Spleen (tissue), 11 donors: Measurements from ENCODE around the gene BMPER. TPM values are rescaled to one million over a fixed set of nuclear protein-coding genes. Genes with fewer than 3 reads are reported as not detected.

Experiments used
- DNase-seq: peaks from one replicate; pipeline ENCODE4 v3.0.0-alpha.2; 2020
- H3K27ac ChIP-seq, 8 donors: fragments of 200-600 bp; sonication (generic) in 7 of 8; 1 replicate in 4 of 8; 2 replicates in 4 of 8; pipeline versions ENCODE4 v1.5.0 to v1.8.0; 2016 to 2021; ENCODE audit warnings: inconsistent platforms in 4 of 8, mild to moderate bottlenecking in 4 of 8, moderate library complexity in 1 of 8
- H3K27me3 ChIP-seq, 7 donors: fragments of 200-600 bp; sonication (generic) in 6 of 7; replicated peaks in 1 of 7; 1 replicate in 4 of 7; 2 replicates in 3 of 7; pipeline versions ENCODE4 v1.5.0 to v1.8.0; 2016 to 2021; ENCODE audit warnings: inconsistent platforms in 3 of 7, mild to moderate bottlenecking in 1 of 7
- H3K36me3 ChIP-seq, 6 donors: fragments of 200-600 bp; sonication (generic) in 5 of 6; 1 replicate in 4 of 6; 2 replicates in 2 of 6; pipeline versions ENCODE4 v1.5.0 to v1.8.0; 2016 to 2021; ENCODE audit warnings: inconsistent platforms in 2 of 6
- H3K4me1 ChIP-seq, 6 donors: fragments of 200-600 bp; sonication (generic) in 5 of 6; 1 replicate in 3 of 6; 2 replicates in 3 of 6; pipeline versions ENCODE4 v1.5.0 to v1.8.0; 2016 to 2021; ENCODE audit warnings: inconsistent platforms in 3 of 6
- H3K4me3 ChIP-seq, 8 donors: fragments of 200-600 bp; sonication (generic) in 7 of 8; 1 replicate in 4 of 8; 2 replicates in 4 of 8; pipeline versions ENCODE4 v1.5.0 to v1.8.0; 2016 to 2021; ENCODE audit warnings: inconsistent platforms in 4 of 8, mild to moderate bottlenecking in 4 of 8, moderate library complexity in 2 of 8
- H3K9me3 ChIP-seq, 8 donors: fragments of 200-600 bp; sonication (generic) in 7 of 8; 1 replicate in 4 of 8; 2 replicates in 4 of 8; pipeline versions ENCODE4 v1.5.0 to v1.8.0; 2016 to 2021; ENCODE audit warnings: inconsistent platforms in 4 of 8
- POLR2A ChIP-seq, 3 donors: fragments of 450-650 bp; IDR thresholded peaks; one replicate each; pipeline ENCODE4 v1.5.1; 2017; ENCODE audit warnings: antibody characterized with exemption in 3 of 3, mild to moderate bottlenecking in 1 of 3
- POLR2AphosphoS5 ChIP-seq, 3 donors: sonication (generic); formaldehyde crosslinking; IDR thresholded peaks; one replicate each; pipeline ENCODE4 v1.5.1; 2017; ENCODE audit warnings: antibody characterized with exemption in 3 of 3
- WGBS, 5 donors: extraction: QIAGEN DNeasy Blood & Tissue Kit in 3 of 5; methylation state at CpG; one replicate each; pipeline versions ENCODE4 v1.1.5 to v1.1.7; 2013 to 2018; 5-methylcytosine and 5-hydroxymethylcytosine counted together
- intact Hi-C: fragments of 100-400 bp; cut with DNase I; formaldehyde crosslinking; loops from one replicate; pipeline ENCODE4 v1.15.0; 2023; ENCODE audit warnings: low total_unique reads
- polyA plus RNA-seq, 3 donors: library from polyadenylated mRNA; stranded (reverse); fragments of 200-250 nt; gene quantifications; one replicate each; pipeline ENCODE4 v1.2.1, GENCODE V29; 2013
- total RNA-seq, 7 donors: library from RNA; depleted of rRNA in 3 of 7; stranded (reverse); fragments of >200 nt in 3 of 7; fragmentation: NEBNext Ultra II Directional in 4 of 7; extraction: Animal tissue kit (Norgen Biotek cat#: 25700) in 4 of 7; gene quantifications; one replicate each; pipeline versions ENCODE4 v1.1.0 to v1.2.1, GENCODE V29; 2016 to 2021
- TF ChIP-seq, protein P1 (sequence below), 11 experiments: fragments of 200-600 bp in 7 of 11; fragments of 450-650 bp in 4 of 11; sonication (generic) in 4 of 11; IDR thresholded peaks in 8 of 11; conservative IDR thresholded peaks in 3 of 11; 1 replicate in 7 of 11; 2 replicates in 4 of 11; pipeline versions ENCODE4 v1.4.0 to v1.8.0; 2016 to 2021; ENCODE audit warnings: antibody characterized with exemption in 11 of 11, inconsistent platforms in 4 of 11, mild to moderate bottlenecking in 1 of 11
- donor health status: healthy with polysubstance abuse.
- donor health status: DM: no; HTN: no; CAD: no; lungs with moderate emphysema.
- donor health status: DM: no; HTN: no; CAD: no.
- donor health status: Bipolar disorder and iron deficiency.
- donor health status: healthy.
- donor health status: DM: no; HTN: no; CAD: no.
- donor health status: DM: yes; HTN: yes; CAD: no.

BMPER gene
- total and polyA plus RNA-seq, 10 donors = 0.14 to 4.4 (median 2.1) TPM

DNA sequence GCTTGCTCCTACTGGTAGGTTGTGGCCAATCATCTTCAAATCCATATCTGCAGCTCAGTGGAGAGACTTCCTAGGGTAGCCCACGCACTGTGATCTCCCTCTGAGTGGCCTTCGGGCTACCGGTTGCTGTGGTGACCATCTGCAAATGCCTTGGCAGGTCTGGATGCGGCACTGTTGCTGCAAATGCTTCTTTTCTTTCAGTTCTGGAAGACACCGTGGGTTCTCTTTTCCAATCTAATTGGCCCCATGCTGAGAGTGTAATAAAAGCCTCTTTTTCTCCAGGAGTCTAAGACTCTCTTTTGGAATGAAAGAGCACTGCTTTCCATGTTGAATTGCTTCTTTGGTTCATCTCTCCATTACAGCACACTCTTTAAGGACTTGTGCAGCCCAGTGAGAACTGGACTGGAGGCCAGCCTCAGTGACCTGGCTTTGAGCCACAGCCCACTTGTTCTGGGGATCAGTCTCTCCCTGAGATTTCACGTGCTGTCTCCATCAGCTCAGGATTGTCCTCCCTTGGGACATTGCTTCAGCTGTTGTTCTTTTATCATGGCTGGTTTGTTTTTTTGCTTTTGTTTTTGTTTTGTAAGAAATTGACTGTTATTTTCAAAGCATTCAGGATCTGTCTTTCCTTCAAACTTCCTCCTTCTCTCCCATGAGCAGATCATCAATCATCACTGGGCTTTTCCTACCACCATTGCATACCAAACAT, 286.6 kb downstream of the BMPER start:
- no peak for TF ChIP-seq POLR2A (IDR thresholded peaks at IDR 0.05)
- no peak for TF ChIP-seq POLR2AphosphoS5 (IDR thresholded peaks at IDR 0.05)
- TF ChIP-seq, protein P1, sequence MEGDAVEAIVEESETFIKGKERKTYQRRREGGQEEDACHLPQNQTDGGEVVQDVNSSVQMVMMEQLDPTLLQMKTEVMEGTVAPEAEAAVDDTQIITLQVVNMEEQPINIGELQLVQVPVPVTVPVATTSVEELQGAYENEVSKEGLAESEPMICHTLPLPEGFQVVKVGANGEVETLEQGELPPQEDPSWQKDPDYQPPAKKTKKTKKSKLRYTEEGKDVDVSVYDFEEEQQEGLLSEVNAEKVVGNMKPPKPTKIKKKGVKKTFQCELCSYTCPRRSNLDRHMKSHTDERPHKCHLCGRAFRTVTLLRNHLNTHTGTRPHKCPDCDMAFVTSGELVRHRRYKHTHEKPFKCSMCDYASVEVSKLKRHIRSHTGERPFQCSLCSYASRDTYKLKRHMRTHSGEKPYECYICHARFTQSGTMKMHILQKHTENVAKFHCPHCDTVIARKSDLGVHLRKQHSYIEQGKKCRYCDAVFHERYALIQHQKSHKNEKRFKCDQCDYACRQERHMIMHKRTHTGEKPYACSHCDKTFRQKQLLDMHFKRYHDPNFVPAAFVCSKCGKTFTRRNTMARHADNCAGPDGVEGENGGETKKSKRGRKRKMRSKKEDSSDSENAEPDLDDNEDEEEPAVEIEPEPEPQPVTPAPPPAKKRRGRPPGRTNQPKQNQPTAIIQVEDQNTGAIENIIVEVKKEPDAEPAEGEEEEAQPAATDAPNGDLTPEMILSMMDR (IDR thresholded peaks at IDR 0.05 in 8 of 11, conservative IDR thresholded peaks at IDR 0.05 in 3 of 11) = no peak
- intact Hi-C loops = no loop called here
- no peaks in the 10 kb centered on the region for H3K9me3 ChIP-seq

GRCh38 chr7:34192906-34193305, 287.6 kb downstream of the BMPER start:
- Histone ChIP-seq H3K9me3 (peaks cover 0 to 3% (median 0%) of the 10 kb centered on the region in 8 donors), H3K27ac (no peak overlapping the region), H3K4me1 (no peaks in the 10 kb centered on the region), H3K36me3 (no peaks in the 10 kb centered on the region), H3K4me3 (no peak overlapping the region), H3K27me3 (no peaks in the 10 kb centered on the region)
- DNase-seq = no peak
- WGBS, 5 donors = 91 to 100% (median 94%) methylated on average over 1 of the region's 1 CpG
- TF ChIP-seq, protein P1 (IDR thresholded peaks at IDR 0.05 in 8 of 11, conservative IDR thresholded peaks at IDR 0.05 in 3 of 11) = no peak
- TF ChIP-seq POLR2A (IDR thresholded peaks at IDR 0.05) (no peak), POLR2AphosphoS5 (IDR thresholded peaks at IDR 0.05) (no peak)
- intact Hi-C loops = no loop called here

More for the DNA sequence above, 286.6 kb downstream of the BMPER start:
- Histone ChIP-seq H3K4me3 (no peak overlapping the region), H3K4me1 (no peaks in the 10 kb centered on the region), H3K36me3 (no peaks in the 10 kb centered on the region), H3K27me3 (no peaks in the 10 kb centered on the region), H3K27ac (no peak overlapping the region)
- WGBS, 5 donors = 80 to 92% (median 88%) methylated on average over 6 of the region's 6 CpGs
- no peak for DNase-seq

DNA sequence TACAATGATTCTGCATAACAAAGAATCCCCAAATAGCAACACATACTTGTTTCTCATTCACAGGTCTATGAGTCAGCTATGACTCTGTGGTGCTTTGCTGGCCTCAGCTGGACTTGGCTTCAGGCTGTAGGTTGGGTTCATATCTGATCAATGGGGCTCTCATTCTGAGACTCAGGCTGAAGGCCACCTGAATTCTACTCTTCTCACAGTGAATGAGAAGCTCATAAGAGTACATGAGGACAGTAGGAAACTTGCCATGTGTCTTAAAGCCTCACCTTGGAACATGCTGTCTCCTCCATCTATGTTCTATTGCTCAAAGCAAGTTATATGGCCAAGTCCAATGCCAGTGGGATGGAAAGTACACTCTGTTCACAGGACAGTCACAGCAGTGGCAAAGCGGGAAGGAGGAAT, 292.9 kb downstream of the BMPER start:
- DNase-seq = no peak
- Histone ChIP-seq H3K4me3 (no peak overlapping the region), H3K36me3 (no peaks in the 10 kb centered on the region), H3K4me1 (no peaks in the 10 kb centered on the region), H3K27me3 (no peaks in the 10 kb centered on the region), H3K27ac (no peak overlapping the region), H3K9me3 (peaks cover 0 to 7% (median 0%) of the 10 kb centered on the region in 8 donors)
- 82 to 97% (median 91%) methylated on average over 1 of the region's 1 CpG for WGBS, 5 donors
- TF ChIP-seq, protein P1 (IDR thresholded peaks at IDR 0.05 in 8 of 11, conservative IDR thresholded peaks at IDR 0.05 in 3 of 11) = no peak
- no peak for TF ChIP-seq POLR2A (IDR thresholded peaks at IDR 0.05)
- no peak for TF ChIP-seq POLR2AphosphoS5 (IDR thresholded peaks at IDR 0.05)
- intact Hi-C loops = no loop called here
